GM21619 (cell line): ENCODE data around the gene ITPR3.
A peak's percentile ranks its signal among the peaks of the same experiment; 100 is the strongest.
"Not testable (repeated sequence)": the region's sequence is repeated elsewhere in the genome, so short reads cannot be mapped to it uniquely, and the experiment has no call there.

Experiments used
- ATAC-seq: cut with Tn5 transposase; IDR thresholded peaks from one replicate; pipeline ENCODE4 v1.9.1; 2021; ENCODE audit not compliant: unreplicated experiment

The ITPR3 gene

GRCh38 chr6:33590531-33591198 is 30.5 kb upstream of the ITPR3 start:
- no peak for ATAC-seq

GRCh38 chr6:33591424-33592032 is 29.6 kb upstream of the ITPR3 start:
- ATAC-seq: no peak

GRCh38 chr6:33592280-33592594 is 28.9 kb upstream of the ITPR3 start:
- ATAC-seq: no peak

- peak; percentile 43 for ATAC-seq
Observed at GRCh38 chr6:33592595-33593413, 28.3 kb upstream of the ITPR3 start.

GRCh38 chr6:33593414-33593727 is 27.8 kb upstream of the ITPR3 start:
- no peak for ATAC-seq

- ATAC-seq: no peak
Observed at GRCh38 chr6:33595001-33595846, 25.9 kb upstream of the ITPR3 start.

GRCh38 chr6:33596894-33597293 is 24.2 kb upstream of the ITPR3 start:
- not testable (repeated sequence) for ATAC-seq

- ATAC-seq: no peak
Observed at GRCh38 chr6:33597551-33598322, 23.4 kb upstream of the ITPR3 start.

GRCh38 chr6:33599413-33599938 is 21.6 kb upstream of the ITPR3 start:
- no peak for ATAC-seq

- ATAC-seq: no peak
Observed at GRCh38 chr6:33600761-33601160, 20.4 kb upstream of the ITPR3 start.

- no peak for ATAC-seq
Observed at GRCh38 chr6:33602180-33602579, 18.9 kb upstream of the ITPR3 start.

GRCh38 chr6:33604941-33605854 is 15.9 kb upstream of the ITPR3 start:
- no peak for ATAC-seq

GRCh38 chr6:33606642-33607041 is 14.5 kb upstream of the ITPR3 start:
- no peak for ATAC-seq

GRCh38 chr6:33607126-33607783 is 13.9 kb upstream of the ITPR3 start:
- ATAC-seq: no peak

- no peak for ATAC-seq
Observed at GRCh38 chr6:33607784-33608161, 13.3 kb upstream of the ITPR3 start.

- no peak for ATAC-seq
Observed at GRCh38 chr6:33609019-33609418, 12.1 kb upstream of the ITPR3 start.

GRCh38 chr6:33609528-33609927 is 11.6 kb upstream of the ITPR3 start:
- ATAC-seq: no peak

GRCh38 chr6:33610067-33610466 is 11.1 kb upstream of the ITPR3 start:
- ATAC-seq: no peak
